Measurements from ENCODE around the gene ING2. TPM values are rescaled to one million over a fixed set of nuclear protein-coding genes. Genes with fewer than 3 reads are reported as not detected.
A peak's percentile ranks its signal among the peaks of the same experiment; 100 is the strongest.
"Not testable (repeated sequence)": the region's sequence is repeated elsewhere in the genome, so short reads cannot be mapped to it uniquely, and the experiment has no call there.

ING2 gene, protein sequence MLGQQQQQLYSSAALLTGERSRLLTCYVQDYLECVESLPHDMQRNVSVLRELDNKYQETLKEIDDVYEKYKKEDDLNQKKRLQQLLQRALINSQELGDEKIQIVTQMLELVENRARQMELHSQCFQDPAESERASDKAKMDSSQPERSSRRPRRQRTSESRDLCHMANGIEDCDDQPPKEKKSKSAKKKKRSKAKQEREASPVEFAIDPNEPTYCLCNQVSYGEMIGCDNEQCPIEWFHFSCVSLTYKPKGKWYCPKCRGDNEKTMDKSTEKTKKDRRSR
- 13.6 TPM for total RNA-seq

DNA sequence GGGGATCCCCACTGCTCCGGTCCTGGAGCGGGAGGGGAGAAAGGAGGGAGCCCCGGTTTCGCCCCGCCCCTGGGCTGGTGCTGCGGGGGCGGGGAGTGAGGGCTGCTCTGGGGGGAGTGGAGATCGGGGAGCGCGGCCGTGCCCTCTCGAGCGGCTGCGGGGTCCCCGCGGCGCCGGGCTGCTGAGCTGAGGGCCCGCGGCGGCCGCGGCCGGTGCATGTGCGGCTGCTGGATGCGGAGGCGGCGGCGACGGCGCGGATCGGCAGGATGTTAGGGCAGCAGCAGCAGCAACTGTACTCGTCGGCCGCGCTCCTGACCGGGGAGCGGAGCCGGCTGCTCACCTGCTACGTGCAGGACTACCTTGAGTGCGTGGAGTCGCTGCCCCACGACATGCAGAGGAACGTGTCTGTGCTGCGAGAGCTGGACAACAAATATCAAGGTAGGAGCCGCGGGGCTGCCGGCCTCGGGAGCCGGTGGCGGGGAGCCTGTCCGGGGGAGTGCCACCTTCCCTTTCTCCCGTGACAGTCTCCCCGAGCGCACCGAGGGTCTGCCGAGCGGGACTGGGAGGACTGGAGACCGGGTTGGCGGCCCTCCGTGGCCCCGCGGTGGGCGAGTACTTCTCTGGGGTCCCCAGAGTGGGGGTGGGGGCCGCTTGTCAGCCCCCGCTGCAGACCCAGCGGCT, at the start of gene ING2:
Gene ING2, plus strand, starts transcription at position 129 of the 681 bp plus-strand sequence. Its CDS starts 138 bp downstream, at position 267.
- intact Hi-C loops (cut with DNase I), result loop anchor here (10.0 kb wide), 1 partner anchor 160 kb away; no protein-coding TSS in a partner anchor
- ATAC-seq (peak; percentile 79), DNase-seq (ENCODE audit: low spot score) (peak; percentile 75)

DNA sequence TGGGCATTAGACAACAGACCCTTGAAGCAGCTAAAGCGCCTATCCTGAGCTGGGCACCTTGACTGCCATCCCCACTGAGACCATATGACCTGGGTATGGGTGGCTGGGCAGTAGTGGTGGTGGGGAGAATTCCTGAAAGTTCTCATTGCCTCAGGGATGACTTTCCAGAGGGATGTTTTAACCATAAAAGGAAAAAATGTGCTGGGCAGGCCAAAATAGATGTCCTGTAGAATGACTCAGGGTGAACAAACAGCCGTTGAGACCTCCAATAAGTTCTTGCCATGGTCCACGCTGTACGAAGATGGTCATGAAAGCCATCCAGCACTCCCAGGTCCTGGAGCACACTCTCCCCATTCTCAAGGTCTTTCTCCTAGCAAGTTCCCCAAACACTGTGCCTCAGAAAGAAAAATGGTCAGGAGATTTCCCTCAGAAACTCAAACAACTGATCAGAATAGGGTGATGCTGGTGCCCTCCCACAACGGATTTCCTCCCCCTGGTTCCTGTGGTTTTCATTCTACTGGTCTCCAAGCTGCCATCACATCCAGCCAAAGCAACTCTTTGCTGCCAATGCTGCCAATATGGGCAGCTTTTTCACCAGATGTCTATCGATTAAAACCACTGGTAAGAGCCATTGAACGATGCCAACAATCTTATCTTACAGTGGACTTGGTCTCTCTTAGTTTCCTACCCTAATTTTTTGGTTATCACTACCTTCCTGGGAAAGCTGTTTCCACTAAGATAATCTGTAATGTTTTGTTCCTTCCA, 49.2 kb upstream of the ING2 start:
- ATAC-seq (no peak), DNase-seq (ENCODE audit: low spot score) (no peak)
- intact Hi-C loops (cut with DNase I), result no loop called here

DNA sequence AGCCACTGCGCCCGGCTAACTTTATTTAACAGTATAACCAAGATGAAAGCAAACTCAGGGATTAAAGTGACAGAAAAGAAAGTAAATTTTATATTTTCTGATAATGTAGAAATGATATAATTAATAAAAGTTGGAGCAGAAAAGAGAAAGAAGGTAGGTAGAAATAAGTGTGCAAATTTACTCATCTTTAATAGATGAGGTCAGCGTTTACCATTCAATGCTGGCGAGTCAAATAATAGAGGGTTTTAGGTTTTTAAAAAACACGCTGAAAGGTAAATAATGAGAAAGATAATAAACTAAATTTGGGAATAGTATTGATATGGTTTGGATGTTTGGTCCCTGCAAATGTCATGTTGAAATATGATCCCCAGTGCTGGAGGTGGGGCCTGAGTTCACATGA, 46.9 kb upstream of the ING2 start:
- DNase-seq (ENCODE audit: low spot score) (no peak), ATAC-seq (no peak)
- intact Hi-C loops (cut with DNase I), result no loop called here

DNA sequence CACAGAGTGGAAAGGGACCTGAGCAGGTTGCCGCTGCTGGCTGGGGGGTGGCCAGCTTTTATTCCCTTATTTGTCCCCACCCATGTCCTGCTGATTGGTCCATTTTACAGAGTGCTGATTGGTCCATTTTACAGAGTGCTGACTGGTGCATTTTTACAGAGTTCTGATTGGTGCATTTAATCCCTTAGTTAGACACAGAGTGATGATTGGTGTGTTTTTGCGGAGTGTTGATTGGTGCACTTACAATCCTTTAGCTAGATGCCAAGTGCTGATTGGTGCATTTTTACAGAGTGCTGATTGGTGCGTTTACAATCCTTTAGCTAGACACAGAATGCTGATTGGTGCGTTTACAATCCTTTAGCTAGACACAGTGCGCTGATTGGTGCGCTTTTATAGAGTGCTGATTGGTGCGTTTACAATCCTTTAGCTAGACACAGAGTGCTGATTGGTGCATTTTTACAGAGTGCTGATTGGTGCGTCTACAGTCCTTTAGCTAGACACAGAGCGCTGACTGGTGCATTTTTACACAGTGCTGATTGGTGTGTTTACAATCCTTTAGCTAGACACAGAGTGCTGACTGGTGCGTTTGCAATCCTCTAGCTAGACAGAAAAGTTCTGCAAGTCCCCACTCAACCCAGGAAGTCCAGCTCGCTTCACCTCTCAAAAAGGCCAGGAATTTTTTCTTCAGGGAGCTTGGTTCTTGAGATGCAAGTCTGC, 40.8 kb upstream of the ING2 start:
- intact Hi-C loops (cut with DNase I); ATAC-seq; DNase-seq (ENCODE audit: low spot score): not testable (repeated sequence)

DNA sequence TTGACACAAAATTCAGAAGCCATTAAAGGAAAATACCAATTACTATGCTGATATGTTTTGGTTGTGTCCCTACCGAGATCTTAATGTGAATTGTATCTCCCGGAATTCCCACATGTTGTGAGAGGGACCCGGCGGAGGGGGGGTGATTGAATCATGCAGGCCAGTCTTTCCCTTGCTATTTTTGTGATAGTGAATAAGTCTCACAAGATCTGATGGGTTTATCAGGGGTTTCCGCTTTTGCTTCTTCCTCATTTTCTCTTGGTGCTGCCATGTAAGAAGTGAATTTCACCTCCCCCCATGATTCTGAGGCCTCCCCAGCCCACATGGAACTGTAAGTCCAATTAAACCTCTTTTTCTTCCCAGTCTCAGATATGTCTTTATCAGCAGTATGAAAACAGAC, 39.0 kb upstream of the ING2 start:
- DNase-seq (ENCODE audit: low spot score); ATAC-seq; intact Hi-C loops (cut with DNase I): not testable (repeated sequence)

DNA sequence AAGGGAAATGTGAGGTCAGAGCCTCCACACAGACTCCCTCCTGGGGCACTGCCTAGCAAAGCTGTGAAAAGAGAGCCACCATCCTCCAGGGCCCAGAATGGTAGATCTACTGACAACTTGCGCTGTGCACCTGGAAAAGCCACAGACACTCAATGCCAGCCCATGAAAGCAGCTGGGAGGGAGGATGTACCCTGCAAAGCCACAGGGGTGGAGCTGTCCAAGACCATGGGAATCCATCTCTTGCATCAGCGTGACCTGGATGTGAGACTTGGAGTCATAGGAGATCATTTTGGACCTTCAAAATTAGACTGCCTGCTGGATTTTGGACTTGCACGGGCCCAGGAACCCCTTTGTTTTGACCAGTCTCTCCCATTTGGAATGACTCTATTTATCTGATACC, 37.6 kb upstream of the ING2 start:
- DNase-seq (ENCODE audit: low spot score), result no peak
- intact Hi-C loops (cut with DNase I), result no loop called here
- no peak for ATAC-seq

DNA sequence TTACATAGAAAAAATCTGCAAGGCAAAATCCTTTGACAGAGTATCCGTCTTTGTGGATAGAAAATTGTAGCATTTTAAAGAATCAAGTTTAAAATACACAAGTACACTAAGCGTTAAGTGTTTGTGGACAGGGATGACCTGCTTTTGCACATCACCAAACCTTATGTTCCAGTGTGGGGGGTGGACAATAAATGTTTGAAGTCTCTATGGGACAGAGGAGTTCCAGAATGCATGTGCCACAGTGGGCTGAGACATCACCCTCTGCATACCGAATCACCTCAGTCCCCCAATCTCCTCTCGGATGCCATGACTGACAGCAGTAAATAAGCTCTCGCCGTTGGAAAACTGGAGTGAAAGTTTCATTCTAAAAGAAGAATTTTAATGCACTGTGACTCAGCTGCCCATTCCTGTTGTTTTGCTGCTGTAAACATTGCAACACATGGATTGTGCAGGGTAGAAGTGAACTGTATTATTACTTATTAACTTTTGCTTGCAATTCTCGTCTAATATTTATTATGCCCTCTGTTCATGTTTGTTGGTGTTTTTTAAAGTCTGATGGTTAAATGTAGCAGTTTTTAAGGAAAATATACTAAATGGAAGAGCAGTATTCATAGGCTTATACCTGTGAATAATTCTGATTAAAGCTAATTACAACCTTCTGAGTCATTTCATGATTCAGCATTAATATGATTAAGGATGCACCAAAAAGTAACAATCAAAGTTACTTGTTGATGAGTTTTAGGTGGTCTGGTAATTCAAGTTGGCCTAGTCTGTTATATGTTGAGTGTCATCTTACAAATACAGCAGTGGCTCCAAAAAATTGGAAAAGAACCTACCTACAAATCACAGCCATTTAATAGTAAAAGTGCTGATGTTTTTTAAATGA, 36.4 kb upstream of the ING2 start:
- intact Hi-C loops (cut with DNase I), result no loop called here
- no peak for DNase-seq (ENCODE audit: low spot score)
- ATAC-seq, result no peak

DNA sequence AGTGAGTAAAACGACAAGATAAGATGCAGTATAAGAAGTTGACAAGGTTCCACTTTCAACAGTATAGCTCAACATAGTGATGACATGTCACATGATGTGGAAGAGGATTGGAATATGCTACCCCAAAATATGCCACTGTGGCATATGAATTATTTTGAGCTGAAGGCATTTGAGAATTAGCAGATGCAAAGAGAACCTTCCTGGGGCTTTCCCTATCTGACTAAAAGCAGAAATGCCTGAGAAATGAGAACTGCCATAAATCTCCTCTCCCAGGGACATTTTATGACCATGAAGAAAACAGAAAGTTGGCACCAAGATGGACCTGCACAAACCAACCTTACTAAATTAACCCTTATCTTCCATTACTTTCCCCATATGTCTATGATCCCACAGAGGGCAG, 35.6 kb upstream of the ING2 start:
- no peak for ATAC-seq
- intact Hi-C loops (cut with DNase I), result no loop called here

DNA sequence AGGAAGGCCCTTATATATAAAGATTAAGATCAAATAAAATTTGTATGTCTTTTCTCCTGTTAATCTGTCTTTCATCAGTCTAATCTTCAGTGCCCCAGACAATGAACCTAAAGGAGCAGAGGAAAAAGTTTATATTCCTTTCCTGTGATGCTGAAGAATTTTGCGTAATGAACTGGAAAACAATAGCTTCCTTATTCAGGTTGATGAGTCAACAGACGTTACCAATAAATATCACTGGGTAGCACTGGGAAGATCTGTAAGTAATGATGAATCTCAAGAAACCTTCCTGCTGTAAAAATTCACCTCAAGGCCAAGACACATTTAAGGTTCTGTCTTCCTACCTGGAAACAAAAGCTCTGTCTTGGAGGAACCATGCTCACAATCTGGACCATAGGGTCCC, 34.9 kb upstream of the ING2 start:
- ATAC-seq, result no peak
- DNase-seq (ENCODE audit: low spot score), result no peak
- intact Hi-C loops (cut with DNase I), result no loop called here

More for the DNA sequence above, 35.6 kb upstream of the ING2 start:
- DNase-seq (ENCODE audit: low spot score), result no peak

DNA sequence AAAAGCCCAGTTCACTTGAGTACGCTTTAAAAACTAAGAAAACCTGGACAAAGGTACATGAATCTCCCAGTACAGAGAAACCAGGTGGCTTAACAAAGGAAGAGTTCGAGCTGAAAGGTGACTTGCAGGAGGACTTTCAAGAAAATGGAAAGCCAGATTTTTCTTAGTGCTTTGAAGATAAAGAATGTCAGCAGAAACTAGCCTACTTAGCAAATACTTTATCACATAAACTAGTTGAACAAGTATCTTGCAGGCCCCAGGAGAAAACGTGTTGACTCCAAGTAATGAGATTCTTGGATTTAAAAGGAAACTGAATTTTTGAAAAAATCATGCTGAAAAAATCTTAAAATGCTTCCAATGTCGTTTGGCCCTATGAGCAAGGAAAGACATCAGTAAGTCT, 34.0 kb upstream of the ING2 start:
- DNase-seq (ENCODE audit: low spot score) (no peak), ATAC-seq (no peak)
- intact Hi-C loops (cut with DNase I), result no loop called here

DNA sequence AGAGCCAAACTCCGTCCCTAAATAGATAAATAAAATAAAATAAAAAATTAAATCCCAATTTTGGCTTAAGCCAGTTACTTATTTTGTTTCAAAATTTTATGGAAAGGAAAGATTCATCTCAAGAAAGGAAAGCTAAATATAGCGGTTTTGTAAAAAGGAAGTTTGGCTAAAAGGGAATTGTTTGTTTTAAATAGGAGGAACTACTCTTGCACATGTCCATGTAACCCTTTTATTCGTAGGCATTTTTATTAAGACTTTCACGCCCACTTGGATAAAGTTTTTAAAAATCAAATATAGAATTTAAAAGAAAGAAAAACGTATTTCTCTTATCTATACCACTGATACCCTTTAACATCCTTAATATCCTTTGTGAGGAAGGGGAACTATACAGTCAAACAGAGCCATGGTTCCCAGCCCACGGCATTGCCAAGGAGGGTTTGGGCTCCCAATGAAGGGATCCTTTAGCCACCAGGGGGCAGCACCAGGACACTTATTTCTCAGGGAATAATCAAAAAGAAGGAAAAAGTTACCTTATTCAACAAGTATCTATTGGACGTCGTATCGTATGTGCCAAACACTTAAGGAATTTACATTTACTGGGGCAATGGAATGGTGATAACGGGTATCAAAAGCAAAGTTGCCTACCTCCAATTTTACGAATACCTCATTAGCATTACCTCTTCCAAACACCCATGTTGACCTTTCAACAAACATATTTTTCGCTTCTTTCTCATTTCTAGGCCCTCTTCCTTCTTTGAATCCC, 32.7 kb upstream of the ING2 start:
- ATAC-seq, result peak; percentile 92
- peak; percentile 96 for DNase-seq (ENCODE audit: low spot score)
- intact Hi-C loops (cut with DNase I), result no loop called here

DNA sequence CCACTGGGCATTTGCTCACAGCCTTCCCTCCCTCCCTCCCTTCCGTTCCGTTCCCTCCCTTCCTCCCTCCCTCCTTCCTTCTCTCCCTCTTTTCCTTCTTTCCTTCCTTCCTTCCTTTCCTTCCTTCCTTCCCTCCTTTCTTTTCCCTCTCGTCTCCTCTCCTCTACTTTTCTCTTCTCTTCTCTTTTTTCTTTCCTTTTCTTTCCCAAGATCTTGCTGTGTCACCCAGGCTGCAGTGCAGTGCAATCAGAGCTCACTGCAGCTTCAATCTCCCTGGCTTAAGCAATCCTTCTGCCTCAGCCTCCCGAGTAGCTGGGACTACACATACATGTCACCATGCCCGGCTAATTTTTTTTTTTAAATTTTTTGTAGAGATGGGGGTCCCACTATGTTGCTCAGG, 26.7 kb upstream of the ING2 start:
- DNase-seq (ENCODE audit: low spot score) (no peak), ATAC-seq (no peak)
- intact Hi-C loops (cut with DNase I), result no loop called here

DNA sequence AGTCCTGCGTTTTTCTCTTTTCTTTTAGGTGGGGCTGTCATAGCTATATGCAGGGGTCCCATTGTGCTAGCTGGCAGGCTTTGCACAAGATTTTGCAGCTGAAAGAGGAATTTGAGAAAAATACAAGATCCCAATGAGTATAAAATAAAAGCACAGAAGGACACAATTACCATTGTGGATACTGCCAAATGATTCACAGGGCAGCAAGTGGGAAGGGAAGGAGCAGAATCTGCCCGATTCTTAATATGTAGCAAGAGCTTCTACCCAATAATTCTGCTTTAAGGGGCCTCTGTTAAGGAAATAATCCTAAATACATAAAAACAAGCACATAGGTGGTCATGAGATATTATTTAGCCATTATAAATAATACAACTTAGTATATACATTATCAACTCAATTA, 25.9 kb upstream of the ING2 start:
- intact Hi-C loops (cut with DNase I), result no loop called here
- ATAC-seq, result no peak

DNA sequence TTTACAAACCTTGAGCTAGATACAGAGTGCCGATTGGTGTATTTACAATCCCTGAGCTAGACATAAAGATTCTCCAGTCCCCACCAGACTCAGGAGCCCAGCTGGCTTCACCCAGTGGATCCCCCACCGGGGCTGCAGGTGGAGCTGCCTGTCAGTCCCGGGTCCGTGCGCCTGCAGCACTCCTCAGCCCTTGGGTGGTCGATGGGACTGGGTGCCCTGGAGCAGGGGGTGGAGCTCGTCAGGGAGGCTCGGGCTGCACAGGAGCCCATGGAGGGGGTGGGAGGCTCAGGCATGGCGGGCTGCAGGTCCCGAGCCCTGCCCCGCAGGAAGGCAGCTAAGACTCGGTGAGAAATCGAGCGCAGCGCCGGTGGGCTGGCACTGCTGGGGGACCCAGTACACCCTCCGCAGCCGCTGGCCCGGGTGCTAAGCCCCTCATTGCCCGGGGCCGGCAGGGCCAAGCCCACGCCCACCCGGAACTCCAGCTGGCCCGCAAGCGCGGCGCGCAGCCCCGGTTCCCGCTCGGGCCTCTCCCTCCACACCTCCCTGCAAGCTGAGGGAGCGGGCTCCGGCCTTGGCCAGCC, 22.3 kb upstream of the ING2 start:
- intact Hi-C loops (cut with DNase I); DNase-seq (ENCODE audit: low spot score); ATAC-seq: not testable (repeated sequence)

More for the DNA sequence above, 25.9 kb upstream of the ING2 start:
- no peak for DNase-seq (ENCODE audit: low spot score)

DNA sequence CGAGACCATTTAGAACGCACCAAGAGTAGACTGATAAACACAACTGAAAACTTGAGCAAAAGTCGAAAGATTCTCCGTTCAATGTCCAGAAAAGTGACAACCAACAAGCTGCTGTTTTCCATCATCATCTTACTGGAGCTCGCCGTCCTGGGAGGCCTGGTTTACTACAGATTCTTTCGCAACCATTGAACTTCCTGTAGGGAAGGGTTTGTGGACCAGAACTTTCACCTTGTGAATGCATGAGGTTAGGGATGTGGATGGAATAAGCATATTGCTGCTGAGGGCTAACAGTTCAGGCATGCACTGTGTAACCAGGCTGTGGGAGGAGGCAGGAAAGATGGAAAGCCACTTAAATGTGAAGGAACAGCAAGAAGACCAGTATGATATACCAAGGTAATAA, 20.9 kb upstream of the ING2 start:
- no peak for DNase-seq (ENCODE audit: low spot score)
- no peak for ATAC-seq
- intact Hi-C loops (cut with DNase I), result no loop called here

DNA sequence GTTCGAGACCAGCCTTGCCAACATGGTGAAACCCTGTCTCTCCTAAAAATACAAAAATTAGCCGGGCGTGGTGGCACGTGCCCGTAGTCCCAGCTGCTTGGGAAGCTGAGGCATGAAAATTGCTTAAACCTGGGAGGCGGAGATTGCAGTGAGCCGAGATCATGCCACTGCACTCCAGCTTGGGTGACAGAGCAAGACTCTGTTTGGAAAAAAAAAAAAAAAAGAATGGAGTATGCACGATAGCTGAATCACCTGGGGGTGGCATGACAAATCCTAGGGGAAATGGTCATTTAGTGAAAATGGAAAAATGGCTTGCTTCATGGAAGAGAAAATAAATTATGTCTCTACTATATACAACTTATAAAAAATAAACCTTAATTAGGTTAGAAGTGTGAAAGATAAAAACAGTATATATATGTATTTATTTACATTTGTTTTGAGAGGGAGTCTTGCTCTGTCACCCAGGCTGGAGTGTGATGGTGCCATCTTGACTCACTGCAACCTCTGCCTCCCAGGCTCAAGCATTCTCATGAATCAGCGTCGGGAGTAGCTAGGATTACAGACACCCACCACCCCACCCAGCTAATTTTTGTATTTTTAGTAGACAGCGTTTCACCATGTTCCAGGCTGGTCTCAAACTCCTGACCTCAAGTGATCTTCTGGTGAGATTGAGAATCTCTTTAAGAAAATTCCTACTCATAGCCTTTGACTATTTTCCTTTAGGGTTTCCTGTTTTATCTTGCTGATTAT, 19.3 kb upstream of the ING2 start:
- intact Hi-C loops (cut with DNase I), result no loop called here
- DNase-seq (ENCODE audit: low spot score) (no peak), ATAC-seq (no peak)

DNA sequence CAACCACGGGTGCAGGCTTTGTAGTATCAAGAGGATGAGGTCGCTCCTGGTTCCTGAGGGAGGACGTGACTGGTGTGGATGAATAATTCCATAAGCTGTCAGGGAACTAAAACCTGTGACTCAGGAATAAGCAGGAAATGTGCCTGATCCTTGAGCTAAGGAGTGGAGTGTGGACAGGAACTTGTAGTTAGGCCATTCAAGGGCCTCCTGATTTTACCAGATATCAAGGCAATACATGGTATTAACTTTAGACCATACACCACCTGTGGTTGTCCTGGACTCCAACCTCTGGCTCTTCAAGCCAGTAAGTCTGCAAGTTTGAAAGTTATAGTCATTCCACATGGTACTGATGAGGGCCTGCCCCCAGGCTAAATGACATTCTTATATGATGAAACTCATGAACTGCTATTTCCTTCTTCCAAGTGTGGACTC, 12.1 kb upstream of the ING2 start:
- intact Hi-C loops (cut with DNase I), result no loop called here
- no peak for ATAC-seq
- DNase-seq (ENCODE audit: low spot score), result no peak
